ENCODE measurements around the gene ZNF398.

- TF ChIP-seq POLR2A (IDR thresholded peaks at IDR 0.05) (no peak), CTCF (IDR thresholded peaks at IDR 0.05 in 4 of 5, conservative IDR thresholded peaks at IDR 0.05 in 1 of 5) (no peak)
Observed at GRCh38 chr7:149198161-149198816, 51.0 kb downstream of the ZNF398 start.

Measured in gastrocnemius medialis (tissue), 4 donors.